TTC549 (cell line): Measurements from ENCODE around the gene TGFBRAP1.
"Not testable (repeated sequence)": the region's sequence is repeated elsewhere in the genome, so short reads cannot be mapped to it uniquely, and the experiment has no call there.

Source experiments
- FAIRE-seq: peaks from 2 replicates; lab custom pipeline; 2012; peaks lifted over from hg19 to GRCh38; lab: Jason Lieb, UNC

Gene TGFBRAP1

DNA sequence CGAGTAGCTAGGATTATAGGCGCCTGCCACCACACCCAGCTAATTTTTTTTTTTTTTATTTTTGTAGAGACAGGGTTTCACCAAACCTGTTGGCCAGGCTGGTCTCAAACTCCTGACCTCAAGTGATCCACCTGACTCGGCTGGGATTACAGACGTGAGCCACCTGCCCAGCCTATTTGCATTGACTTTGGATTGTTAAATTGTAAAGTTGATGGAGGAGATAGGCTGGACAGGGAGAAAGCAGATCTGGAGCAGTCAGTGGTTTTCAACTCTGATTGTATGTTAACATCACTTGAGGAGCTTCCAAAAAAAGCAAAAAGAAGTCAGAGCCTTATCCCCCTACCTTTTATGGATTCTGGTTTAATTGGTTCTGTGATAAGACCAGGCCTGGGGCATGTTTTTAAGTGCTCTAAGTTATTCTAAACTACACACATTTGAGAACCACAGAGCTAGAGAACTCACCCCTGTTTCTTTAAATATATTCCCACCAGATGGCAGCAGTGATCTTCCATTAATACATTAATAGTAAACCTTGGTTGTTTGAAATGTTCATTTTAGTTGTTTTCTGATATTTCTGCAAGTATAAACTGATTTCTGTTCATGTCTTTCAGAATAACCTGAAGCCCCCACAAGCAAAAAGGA, 15.3 kb upstream of the TGFBRAP1 start:
- peak; percentile 94 for FAIRE-seq

- no peak for FAIRE-seq
Observed at GRCh38 chr2:105339414-105339813, 9.9 kb upstream of the TGFBRAP1 start.

DNA sequence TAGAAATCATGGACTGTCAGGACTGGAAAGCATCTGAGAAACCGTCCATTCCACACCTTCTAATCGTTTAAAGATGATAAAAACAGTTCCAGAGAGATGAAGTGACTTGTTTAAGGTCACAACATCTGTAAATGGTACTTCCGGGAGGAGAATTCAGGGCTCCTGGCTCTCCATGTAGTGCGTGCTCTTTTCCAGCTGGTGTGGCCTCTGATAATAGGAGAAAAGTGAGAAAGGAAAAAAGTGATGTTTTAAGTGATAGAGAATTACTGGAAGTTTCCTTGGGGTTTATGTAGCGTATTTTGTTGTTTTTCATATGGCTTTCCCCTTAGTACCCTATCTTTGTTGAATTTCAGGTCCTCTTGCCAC, 8.5 kb upstream of the TGFBRAP1 start:
- no peak for FAIRE-seq

DNA sequence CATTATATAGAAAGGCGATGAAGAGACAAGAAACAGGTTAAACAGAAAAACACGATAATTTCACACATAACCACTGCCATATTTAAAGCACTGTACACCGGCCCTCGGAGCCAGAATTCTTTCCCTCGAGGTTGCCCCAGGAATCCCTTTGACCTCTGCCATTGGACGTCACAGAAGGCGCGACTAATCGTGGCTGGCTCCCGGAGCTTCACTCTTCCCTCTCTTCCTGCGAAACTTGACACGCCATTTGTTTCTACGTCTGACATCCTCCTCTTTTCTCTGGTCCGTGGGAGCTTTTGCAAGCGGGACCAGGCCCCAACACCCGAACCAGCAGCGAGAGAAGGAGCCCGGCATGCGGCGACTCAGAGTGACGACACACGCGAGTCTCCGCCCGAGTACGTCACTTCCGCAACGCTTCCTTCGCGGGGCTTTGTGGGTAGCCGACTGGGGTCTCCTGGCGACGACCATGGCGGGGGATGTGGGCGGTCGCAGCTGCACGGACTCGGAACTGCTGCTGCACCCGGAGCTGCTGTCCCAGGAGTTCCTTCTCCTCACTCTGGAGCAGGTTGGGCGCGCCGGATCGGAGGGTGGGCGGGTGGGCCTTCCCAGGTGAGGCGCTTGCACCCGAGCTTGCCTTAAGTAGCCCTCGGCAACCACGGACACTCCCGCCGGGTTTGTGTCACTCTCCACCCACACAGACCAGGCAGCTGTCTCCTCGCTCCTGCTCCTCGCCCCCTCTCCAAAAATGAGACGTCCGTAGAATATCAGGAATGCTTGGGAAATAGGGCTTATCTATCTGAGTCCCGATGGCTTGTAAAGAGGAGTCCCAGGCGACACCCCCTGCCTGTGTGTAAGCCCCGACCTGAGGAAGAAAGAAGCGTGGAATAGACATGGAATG, 7.8 kb upstream of the TGFBRAP1 start, which contains the start of gene C2orf49:
TSS of gene C2orf49 (plus strand) at position 419 of the 898 bp plus-strand sequence. CDS start at position 467, 48 bp downstream.
- no peak for FAIRE-seq

DNA sequence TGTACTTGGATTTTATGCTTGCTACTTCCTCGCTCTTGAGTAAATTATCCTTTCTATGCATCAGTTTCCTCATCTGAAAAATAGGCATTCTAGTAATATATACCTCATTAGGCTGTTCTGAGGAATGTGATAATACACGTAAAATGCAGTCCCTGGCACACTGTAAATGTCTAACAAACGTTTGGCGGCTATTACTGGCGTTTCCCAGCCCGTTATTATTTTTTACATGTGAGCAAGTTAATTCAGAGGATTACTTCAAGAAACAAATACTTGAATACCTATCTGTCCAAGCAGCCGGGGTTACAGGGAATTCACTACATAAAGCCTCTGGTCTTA, 7.2 kb upstream of the TGFBRAP1 start:
- FAIRE-seq: no peak

DNA sequence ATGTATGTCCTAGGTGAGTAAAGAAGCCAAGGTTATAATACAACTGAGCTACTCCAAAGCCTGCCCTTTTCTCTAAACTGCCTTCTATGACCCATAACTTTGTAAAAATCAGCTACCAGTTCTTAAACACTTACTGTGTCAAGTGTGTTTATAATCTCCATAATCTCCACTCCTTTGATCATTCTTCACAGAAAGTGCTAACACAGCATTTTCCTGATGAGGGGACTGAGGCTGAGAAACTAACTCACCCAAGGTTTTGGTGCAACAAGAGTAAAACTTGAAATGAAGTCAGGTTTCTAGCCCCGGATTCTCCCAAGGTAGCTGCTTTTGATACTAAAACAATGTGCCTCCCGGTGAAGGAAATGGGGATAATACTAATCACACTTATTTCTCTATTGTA, 5.9 kb upstream of the TGFBRAP1 start:
- no peak for FAIRE-seq

DNA sequence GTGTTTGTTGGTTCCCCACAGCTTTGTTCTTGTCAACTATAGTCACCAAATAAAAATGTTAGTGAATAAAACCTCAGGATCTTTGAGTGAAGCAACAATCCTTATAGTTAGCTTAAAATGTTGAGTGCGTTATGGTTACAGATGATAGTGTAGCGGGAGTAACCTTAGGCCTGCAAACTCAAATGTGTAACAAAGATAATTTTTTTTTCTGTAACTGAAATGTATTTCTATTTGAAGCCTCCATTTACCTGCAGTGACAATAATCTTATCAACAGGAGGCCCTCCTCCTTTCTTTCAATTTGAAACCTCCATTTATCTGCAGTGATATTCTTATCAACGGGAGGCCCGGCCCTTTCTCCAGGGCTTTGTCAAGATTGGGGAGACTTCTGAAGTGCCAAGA, 4.7 kb upstream of the TGFBRAP1 start:
- FAIRE-seq: no peak

DNA sequence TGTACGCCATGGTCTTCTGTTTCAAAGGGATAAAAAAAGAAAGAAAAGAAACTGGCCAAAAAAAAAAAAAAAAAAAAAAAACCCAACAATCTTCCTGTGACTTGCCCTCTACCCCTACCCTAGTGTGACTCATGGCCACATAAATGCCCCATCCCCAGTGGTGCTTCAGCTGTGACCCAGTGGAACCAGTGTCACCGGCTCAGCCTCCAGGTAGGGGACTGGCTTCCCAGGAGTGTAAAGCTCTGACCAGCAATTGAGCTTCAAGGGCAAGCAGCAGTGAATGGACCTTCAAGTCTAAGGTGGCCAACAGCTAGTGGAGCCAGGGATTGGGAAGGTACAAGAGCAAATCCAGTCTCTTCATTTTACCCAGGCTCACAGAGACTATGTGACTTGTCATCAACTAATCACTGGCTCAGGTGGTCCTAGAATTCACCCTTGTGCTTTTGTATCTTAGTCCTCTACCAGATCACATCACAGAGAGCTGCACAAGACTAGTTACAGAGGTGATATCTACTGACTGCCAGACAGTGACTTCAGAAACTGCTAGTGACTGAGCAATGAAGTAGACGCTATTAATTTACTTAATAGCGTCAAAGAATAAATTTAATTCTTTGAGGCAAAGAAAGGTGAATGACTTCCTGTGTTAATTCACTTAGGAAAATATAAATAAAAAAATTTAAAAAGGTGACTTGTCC, 1.3 kb upstream of the TGFBRAP1 start:
- no peak for FAIRE-seq

GRCh38 chr2:105329197-105329554, 359 bp downstream of the TGFBRAP1 start:
- FAIRE-seq: no peak

GRCh38 chr2:105328281-105329196, 996 bp downstream of the TGFBRAP1 start:
- no peak for FAIRE-seq

GRCh38 chr2:105327690-105328089, 1.8 kb downstream of the TGFBRAP1 start:
- no peak for FAIRE-seq

DNA sequence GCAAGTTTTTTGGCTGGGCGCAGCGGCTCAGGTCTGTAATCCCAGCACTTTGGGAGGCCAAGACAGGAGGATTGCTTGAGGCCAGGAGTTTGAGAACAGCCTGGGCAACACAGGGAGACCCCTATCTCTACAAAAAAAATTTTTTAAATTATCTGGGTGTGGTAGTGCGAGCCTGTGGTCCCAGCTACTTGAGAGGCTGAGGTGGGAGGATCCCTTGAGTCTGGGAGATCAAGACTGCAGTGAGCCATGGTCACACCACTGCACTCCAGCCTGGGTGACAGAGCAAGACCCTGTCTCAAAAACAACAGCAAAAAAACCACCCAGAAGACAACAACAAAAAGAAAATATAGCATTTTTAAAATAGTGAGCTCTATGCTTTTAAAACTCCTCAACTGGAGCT, 2.3 kb downstream of the TGFBRAP1 start:
- FAIRE-seq: not testable (repeated sequence)

GRCh38 chr2:105325389-105325963, 4.1 kb downstream of the TGFBRAP1 start:
- no peak for FAIRE-seq

DNA sequence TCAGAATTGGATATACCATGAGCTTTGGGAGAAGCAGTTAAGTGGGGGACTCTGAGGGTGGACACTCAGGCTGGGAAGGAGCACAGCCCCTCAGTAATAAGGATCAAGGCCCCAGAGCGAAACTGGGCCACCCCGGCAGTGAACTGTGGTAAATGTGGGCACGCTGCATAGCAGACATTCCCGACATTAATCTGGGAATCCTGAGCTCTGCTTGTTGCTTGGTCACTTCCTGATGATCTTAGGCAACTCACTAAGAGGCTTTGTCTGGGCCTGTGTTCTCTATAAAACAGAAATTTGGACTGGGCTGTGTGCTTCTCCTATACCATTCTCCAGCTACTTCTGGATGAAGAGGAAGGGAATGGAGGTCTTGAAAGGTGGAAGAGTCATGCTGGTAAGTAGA, 4.8 kb downstream of the TGFBRAP1 start:
- FAIRE-seq: no peak

GRCh38 chr2:105324101-105324500, 5.4 kb downstream of the TGFBRAP1 start:
- FAIRE-seq: no peak

DNA sequence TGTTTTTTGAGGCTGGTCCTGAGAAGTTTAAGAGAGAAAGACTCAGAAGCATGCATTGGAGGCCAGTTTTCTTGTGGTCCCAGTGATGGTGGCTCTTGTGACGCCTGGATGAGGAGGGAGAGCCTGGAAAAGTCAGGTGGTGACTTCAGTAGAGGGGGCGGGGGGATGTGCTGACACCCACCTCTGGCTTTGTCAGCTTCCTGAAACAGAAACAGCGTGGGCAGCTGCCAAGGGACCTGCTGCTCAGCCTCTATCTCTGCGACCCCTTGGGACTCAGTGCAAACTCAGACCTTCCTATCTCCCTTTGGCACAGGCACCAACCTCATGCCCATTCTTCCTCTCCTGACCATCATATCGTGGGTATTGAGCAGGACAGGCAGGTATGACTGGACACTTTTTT, 6.4 kb downstream of the TGFBRAP1 start:
- FAIRE-seq: no peak

DNA sequence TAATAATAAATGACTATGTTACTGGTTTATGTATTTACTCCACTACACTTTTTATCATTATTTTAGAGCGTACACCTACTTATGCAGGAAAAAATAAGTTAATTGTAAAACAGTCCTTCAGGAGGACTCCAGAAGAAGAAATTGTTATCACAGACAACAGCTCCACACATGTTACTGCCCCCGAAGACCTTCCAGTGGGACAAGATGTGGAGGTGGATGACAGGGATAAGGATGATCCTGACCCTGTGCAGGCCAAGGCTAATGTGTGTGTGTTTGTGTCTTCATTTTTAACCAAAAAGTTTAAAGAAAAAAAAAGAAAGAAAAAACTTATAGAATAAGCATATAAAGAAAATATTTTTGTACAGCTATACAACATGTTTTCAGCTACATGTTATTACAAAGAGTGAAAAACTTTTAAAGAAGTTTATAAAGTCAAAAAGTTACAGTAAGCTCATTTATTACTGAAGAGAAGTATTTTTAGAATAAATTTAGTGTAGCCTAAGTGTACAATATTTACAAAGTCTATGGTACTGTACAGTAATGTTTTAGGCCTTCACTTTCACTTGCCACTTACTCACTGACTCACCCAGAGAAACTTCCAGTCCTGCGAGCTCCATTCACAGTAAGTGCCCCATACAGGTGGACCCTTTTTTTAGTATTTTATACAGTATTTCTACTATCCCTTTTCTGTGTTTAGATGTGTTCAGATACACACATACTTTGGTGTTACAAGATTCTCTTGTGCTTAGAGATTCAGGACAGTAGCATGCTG, 7.5 kb downstream of the TGFBRAP1 start:
- FAIRE-seq: no peak

DNA sequence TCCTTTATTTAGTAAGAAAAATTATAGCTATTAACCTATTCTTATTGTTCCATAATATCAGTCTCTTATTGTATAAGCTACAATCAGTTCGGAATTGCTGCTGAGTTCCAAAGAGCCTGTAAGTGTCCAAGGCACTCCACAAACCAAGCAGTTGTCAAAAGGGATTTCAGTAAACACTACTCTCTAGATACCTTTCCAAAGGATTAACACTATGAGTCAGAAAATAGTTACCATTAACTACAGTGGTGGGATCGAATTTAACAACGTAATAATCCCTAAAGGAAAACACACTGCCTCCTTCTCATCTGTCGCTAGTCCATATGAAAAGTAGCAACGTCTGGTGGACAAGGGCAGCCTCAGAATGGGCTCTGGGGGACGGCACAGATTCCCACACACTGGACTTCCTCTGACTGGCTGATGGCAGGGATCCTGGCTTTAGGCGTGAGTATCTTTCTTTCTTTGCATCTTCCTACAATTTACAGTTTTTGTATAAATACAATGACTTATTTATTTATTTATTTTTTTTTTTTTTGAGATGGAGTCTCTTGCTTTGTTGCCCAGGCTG, 8.8 kb downstream of the TGFBRAP1 start:
- no peak for FAIRE-seq

- FAIRE-seq: no peak
Observed at GRCh38 chr2:105317937-105318336, 11.6 kb downstream of the TGFBRAP1 start.

DNA sequence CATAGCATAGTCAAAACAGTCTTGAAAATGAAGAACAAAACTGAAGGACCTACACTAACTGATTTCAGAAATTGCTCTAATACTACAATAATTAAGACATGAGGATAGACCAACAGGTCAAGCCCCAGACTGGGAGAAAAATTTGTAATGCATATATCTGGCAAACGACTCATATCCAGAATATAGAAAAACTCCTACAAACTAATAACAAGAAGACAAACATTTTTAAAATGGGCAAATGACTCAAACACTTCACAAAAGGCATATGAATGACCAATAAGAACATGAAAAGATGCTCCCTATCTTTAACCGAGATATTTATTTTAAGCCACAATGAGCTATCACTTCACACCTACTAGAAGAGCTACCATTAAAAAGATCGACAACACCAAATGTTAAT, 14.2 kb downstream of the TGFBRAP1 start:
- no peak for FAIRE-seq

GRCh38 chr2:105313877-105314276, 15.7 kb downstream of the TGFBRAP1 start:
- no peak for FAIRE-seq
